HepG2 (cell line): ENCODE measurements around the gene CDK18. TPM values are rescaled to one million over a fixed set of nuclear protein-coding genes. Genes with fewer than 3 reads are reported as not detected.

Source experiments
- CEBPG ChIP-seq: IDR thresholded peaks from 2 replicates; pipeline ENCODE4 v1.6.1; 2016
- ETS1 ChIP-seq: sonication (generic); formaldehyde crosslinking; IDR thresholded peaks from 2 replicates; pipeline ENCODE4 v1.4.0; 2020; ENCODE audit warnings: missing genetic modification reagents
- PITX1 ChIP-seq: sonication (generic); formaldehyde crosslinking; IDR thresholded peaks from 2 replicates; pipeline ENCODE4 v1.5.1; 2020; ENCODE audit warnings: mild to moderate bottlenecking, missing genetic modification reagents
- RARG ChIP-seq: sonication (generic); formaldehyde crosslinking; IDR thresholded peaks from 2 replicates; pipeline ENCODE4 v1.4.0; 2020; ENCODE audit warnings: low read depth, mild to moderate bottlenecking, missing genetic modification reagents
- THRA ChIP-seq: sonication (generic); formaldehyde crosslinking; IDR thresholded peaks from 2 replicates; pipeline ENCODE4 v1.4.0; 2020; ENCODE audit warnings: missing genetic modification reagents, borderline replicate concordance
- XBP1 ChIP-seq: sonication (generic); formaldehyde crosslinking; IDR thresholded peaks from 2 replicates; pipeline ENCODE4 v1.5.0; 2020; ENCODE audit warnings: missing genetic modification reagents
- ZBTB37 ChIP-seq: sonication (generic); formaldehyde crosslinking; IDR thresholded peaks from 2 replicates; pipeline ENCODE4 v1.4.0; 2020; ENCODE audit warnings: mild to moderate bottlenecking, missing genetic modification reagents
- ZIK1 ChIP-seq: sonication (generic); formaldehyde crosslinking; IDR thresholded peaks from 2 replicates; pipeline ENCODE4 v1.5.0; 2020; ENCODE audit warnings: mild to moderate bottlenecking, low read depth, missing genetic modification reagents, borderline replicate concordance
- ZNF24 ChIP-seq: fragments of 450-650 bp; IDR thresholded peaks from 2 replicates; pipeline ENCODE4 v1.6.1; 2017; ENCODE audit warnings: antibody characterized with exemption, mild to moderate bottlenecking
- ZSCAN31 ChIP-seq: sonication (generic); formaldehyde crosslinking; IDR thresholded peaks from 2 replicates; pipeline ENCODE4 v1.5.0; 2020; ENCODE audit warnings: low read depth, mild to moderate bottlenecking, missing genetic modification reagents
- polyA plus RNA-seq, 8 experiments: library from polyadenylated mRNA; depleted of rRNA in 3 of 8; stranded (reverse) in 7 of 8; unstranded in 1 of 8; fragments of >200 nt; fragmentation: Illumina TruSeq in 4 of 8; extraction: Trizol in 4 of 8; gene quantifications; 2 replicates each; pipeline versions ENCODE4 v1.2.1 to v1.2.3, GENCODE V29; 2011 to 2016; ENCODE audit warnings: low read depth in 4 of 8, missing spikeins in 1 of 8, mixed read lengths in 1 of 8; ENCODE audit not compliant: insufficient read depth in 1 of 8
- total RNA-seq, 5 experiments: library from RNA; depleted of rRNA; stranded (reverse); fragments of >200 nt; fragmentation: Illumina TruSeq; extraction: Trizol; gene quantifications; 2 replicates each; pipeline ENCODE4 v1.2.3, GENCODE V29; 2016; ENCODE audit warnings: low read depth in 1 of 5
- TF ChIP-seq, protein P1 (sequence below): sonication (generic); formaldehyde crosslinking; IDR thresholded peaks from 2 replicates; pipeline ENCODE4 v1.4.0; 2020; ENCODE audit warnings: missing genetic modification reagents
- TF ChIP-seq, protein P2 (sequence below): sonication (generic); formaldehyde crosslinking; IDR thresholded peaks from 2 replicates; pipeline ENCODE4 v1.5.1; 2020; ENCODE audit warnings: mild to moderate bottlenecking, missing genetic modification reagents, moderate library complexity
- TF ChIP-seq, protein P3 (sequence below): sonication (generic); formaldehyde crosslinking; IDR thresholded peaks from 2 replicates; pipeline ENCODE4 v1.4.0; 2020; ENCODE audit warnings: missing genetic modification reagents, borderline replicate concordance
- TF ChIP-seq, protein P4 (sequence below): sonication (generic); formaldehyde crosslinking; IDR thresholded peaks from 2 replicates; pipeline ENCODE4 v1.5.0; 2020; ENCODE audit warnings: missing genetic modification reagents

The CDK18 gene
- total and polyA plus RNA-seq, 2 of the 13 experiments (the other 11 are each of a cell fraction or from before 2014, with no cell fraction given) = 6.4 to 38.8 TPM

DNA sequence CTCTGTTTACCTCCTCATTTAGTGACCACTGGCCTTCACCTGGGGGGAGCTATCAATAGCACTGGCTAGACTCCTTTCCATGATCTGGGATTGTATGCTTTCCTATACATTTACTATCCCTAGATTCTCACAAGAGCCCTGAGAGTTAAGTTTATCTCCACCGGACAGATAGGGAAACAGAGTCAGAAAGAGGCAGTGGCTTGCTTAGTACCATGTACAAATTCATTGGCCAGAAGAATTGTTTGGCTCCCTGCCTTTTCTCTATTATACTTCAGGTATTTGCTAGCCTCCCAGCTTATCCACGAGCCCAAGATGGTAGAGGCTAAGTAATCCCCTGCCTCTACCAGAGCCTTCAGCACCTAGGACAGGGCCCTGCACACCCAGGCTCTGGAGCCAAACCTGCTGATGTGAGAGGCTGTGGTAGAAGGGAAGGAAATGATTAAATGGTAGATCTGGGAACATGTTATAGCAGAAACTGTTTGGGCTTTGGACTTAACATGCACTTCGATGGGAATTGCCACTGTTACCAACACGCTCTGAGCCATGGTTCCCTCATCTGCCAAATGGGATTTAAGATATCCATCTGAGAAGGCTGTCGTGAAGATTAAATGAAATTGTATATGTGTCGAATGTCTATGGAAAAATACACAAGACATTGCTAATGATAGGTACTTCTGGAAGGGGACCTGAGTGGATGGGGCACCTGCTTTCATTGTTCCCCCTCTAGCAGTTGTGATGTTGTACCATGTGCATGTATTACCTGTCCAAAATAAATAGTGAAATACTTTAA, 45.5 kb upstream of the CDK18 start (continued):
- no peak for TF ChIP-seq THRA (CRISPR knock-in tag)
- TF ChIP-seq ZBTB37 (CRISPR knock-in tag) = no peak
- TF ChIP-seq ETS1 = 0 out of 2 replicates have a peak, but pooled peaks have one; percentile 59
- TF ChIP-seq ZSCAN31 (CRISPR knock-in tag) = no peak
- TF ChIP-seq, protein P1, sequence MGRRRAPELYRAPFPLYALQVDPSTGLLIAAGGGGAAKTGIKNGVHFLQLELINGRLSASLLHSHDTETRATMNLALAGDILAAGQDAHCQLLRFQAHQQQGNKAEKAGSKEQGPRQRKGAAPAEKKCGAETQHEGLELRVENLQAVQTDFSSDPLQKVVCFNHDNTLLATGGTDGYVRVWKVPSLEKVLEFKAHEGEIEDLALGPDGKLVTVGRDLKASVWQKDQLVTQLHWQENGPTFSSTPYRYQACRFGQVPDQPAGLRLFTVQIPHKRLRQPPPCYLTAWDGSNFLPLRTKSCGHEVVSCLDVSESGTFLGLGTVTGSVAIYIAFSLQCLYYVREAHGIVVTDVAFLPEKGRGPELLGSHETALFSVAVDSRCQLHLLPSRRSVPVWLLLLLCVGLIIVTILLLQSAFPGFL (CRISPR knock-in tag) = no peak
- TF ChIP-seq, protein P2, sequence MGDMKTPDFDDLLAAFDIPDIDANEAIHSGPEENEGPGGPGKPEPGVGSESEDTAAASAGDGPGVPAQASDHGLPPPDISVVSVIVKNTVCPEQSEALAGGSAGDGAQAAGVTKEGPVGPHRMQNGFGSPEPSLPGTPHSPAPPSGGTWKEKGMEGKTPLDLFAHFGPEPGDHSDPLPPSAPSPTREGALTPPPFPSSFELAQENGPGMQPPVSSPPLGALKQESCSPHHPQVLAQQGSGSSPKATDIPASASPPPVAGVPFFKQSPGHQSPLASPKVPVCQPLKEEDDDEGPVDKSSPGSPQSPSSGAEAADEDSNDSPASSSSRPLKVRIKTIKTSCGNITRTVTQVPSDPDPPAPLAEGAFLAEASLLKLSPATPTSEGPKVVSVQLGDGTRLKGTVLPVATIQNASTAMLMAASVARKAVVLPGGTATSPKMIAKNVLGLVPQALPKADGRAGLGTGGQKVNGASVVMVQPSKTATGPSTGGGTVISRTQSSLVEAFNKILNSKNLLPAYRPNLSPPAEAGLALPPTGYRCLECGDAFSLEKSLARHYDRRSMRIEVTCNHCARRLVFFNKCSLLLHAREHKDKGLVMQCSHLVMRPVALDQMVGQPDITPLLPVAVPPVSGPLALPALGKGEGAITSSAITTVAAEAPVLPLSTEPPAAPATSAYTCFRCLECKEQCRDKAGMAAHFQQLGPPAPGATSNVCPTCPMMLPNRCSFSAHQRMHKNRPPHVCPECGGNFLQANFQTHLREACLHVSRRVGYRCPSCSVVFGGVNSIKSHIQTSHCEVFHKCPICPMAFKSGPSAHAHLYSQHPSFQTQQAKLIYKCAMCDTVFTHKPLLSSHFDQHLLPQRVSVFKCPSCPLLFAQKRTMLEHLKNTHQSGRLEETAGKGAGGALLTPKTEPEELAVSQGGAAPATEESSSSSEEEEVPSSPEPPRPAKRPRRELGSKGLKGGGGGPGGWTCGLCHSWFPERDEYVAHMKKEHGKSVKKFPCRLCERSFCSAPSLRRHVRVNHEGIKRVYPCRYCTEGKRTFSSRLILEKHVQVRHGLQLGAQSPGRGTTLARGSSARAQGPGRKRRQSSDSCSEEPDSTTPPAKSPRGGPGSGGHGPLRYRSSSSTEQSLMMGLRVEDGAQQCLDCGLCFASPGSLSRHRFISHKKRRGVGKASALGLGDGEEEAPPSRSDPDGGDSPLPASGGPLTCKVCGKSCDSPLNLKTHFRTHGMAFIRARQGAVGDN (CRISPR knock-in tag) = no peak
- TF ChIP-seq, protein P3, sequence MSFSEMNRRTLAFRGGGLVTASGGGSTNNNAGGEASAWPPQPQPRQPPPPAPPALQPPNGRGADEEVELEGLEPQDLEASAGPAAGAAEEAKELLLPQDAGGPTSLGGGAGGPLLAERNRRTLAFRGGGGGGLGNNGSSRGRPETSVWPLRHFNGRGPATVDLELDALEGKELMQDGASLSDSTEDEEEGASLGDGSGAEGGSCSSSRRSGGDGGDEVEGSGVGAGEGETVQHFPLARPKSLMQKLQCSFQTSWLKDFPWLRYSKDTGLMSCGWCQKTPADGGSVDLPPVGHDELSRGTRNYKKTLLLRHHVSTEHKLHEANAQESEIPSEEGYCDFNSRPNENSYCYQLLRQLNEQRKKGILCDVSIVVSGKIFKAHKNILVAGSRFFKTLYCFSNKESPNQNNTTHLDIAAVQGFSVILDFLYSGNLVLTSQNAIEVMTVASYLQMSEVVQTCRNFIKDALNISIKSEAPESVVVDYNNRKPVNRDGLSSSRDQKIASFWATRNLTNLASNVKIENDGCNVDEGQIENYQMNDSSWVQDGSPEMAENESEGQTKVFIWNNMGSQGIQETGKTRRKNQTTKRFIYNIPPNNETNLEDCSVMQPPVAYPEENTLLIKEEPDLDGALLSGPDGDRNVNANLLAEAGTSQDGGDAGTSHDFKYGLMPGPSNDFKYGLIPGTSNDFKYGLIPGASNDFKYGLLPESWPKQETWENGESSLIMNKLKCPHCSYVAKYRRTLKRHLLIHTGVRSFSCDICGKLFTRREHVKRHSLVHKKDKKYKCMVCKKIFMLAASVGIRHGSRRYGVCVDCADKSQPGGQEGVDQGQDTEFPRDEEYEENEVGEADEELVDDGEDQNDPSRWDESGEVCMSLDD (CRISPR knock-in tag) = 0 out of 2 replicates have a peak, but pooled peaks have one; percentile 34
- TF ChIP-seq ZIK1 (CRISPR knock-in tag) = no peak
- no peak for TF ChIP-seq RARG (CRISPR knock-in tag)
- no peak for TF ChIP-seq CEBPG (CRISPR knock-in tag)
- TF ChIP-seq, protein P4, sequence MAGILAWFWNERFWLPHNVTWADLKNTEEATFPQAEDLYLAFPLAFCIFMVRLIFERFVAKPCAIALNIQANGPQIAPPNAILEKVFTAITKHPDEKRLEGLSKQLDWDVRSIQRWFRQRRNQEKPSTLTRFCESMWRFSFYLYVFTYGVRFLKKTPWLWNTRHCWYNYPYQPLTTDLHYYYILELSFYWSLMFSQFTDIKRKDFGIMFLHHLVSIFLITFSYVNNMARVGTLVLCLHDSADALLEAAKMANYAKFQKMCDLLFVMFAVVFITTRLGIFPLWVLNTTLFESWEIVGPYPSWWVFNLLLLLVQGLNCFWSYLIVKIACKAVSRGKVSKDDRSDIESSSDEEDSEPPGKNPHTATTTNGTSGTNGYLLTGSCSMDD (CRISPR knock-in tag) = no peak
- TF ChIP-seq XBP1 (CRISPR knock-in tag) = peak; percentile 34; the same call in 1 of the 2 replicates
- 0 out of 2 replicates have a peak, but pooled peaks have one; percentile 43 for TF ChIP-seq PITX1 (CRISPR knock-in tag)
- TF ChIP-seq ZNF24 = no peak
